Lower lobe of right lung (tissue), 2 donors: ENCODE measurements around the gene HDHD5. TPM values are rescaled to one million over a fixed set of nuclear protein-coding genes. Genes with fewer than 3 reads are reported as not detected.

ENCODE experiments used
- ATAC-seq, 2 donors: fragments of 200-7000 bp; cut with Tn5 transposase; one replicate each; pipeline ENCODE4 v1.9.1; 2020 to 2022; ENCODE audit warnings: mild to moderate bottlenecking in 2 of 2, moderate library complexity in 2 of 2
- DNase-seq: peaks from one replicate; pipeline ENCODE4 v3.0.0-alpha.2; 2020
- H3K27ac ChIP-seq: fragments of 200-600 bp; one replicate; pipeline ENCODE4 v1.8.0; 2022
- H3K27me3 ChIP-seq: fragments of 200-600 bp; one replicate; pipeline ENCODE4 v1.8.0; 2022; ENCODE audit warnings: low read depth
- H3K36me3 ChIP-seq: fragments of 200-600 bp; one replicate; pipeline ENCODE4 v1.8.0; 2022; ENCODE audit warnings: mild to moderate bottlenecking
- H3K4me1 ChIP-seq: fragments of 200-600 bp; one replicate; pipeline ENCODE4 v1.8.0; 2022
- H3K4me3 ChIP-seq: fragments of 200-600 bp; one replicate; pipeline ENCODE4 v1.8.0; 2022; ENCODE audit warnings: mild to moderate bottlenecking
- H3K9me3 ChIP-seq: fragments of 200-600 bp; one replicate; pipeline ENCODE4 v1.8.0; 2022
- intact Hi-C: fragments of 100-400 bp; cut with DNase I; formaldehyde crosslinking; loops from one replicate; pipeline ENCODE4 v1.11.0; 2022
- total RNA-seq: library from RNA; stranded (reverse); fragmentation: NEBNext Ultra II Directional; extraction: Animal tissue kit (Norgen Biotek cat#: 25700); gene quantifications from one replicate; pipeline ENCODE4 v1.2.1, GENCODE V29; 2021
- TF ChIP-seq, protein P1 (sequence below): fragments of 200-600 bp; IDR thresholded peaks from one replicate; pipeline ENCODE4 v1.8.0; 2022; ENCODE audit warnings: antibody characterized with exemption, mild to moderate bottlenecking
- donor health status: DM: no; HTN: yes; CAD: no; lungs with severe emphysema.

The HDHD5 gene
- total RNA-seq, 1 donor from 2014 or later, result 26.2 TPM

DNA sequence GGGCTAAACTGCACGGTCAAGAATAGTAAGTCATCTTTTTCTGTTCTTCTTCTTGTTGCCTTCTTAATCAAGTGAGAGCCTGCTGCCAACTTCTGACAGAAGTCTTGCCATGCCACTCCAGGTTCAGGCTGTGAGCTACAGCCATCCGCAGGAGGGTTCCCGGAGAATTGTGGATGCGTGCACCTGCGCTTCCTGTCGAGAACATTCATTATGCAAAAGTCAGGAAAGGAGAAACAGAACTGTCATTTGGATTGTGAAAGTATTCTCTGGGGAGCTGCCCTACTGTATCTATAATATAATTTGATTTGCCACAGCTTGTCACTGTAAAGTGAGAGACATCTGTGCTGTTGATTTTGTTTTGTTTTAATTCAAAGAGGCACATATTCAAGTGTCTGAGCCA, 62.0 kb downstream of the HDHD5 start:
- no peaks in the 10 kb centered on the region for H3K9me3 ChIP-seq
- no peak overlapping the region for H3K4me3 ChIP-seq
- DNase-seq (no peak), ATAC-seq (no peak)
- no peaks in the 10 kb centered on the region for H3K27me3 ChIP-seq
- peaks cover 60% of the 10 kb centered on the region for H3K36me3 ChIP-seq
- H3K27ac ChIP-seq, result no peak overlapping the region
- peaks cover 52% of the 10 kb centered on the region for H3K4me1 ChIP-seq
- TF ChIP-seq, protein P1, sequence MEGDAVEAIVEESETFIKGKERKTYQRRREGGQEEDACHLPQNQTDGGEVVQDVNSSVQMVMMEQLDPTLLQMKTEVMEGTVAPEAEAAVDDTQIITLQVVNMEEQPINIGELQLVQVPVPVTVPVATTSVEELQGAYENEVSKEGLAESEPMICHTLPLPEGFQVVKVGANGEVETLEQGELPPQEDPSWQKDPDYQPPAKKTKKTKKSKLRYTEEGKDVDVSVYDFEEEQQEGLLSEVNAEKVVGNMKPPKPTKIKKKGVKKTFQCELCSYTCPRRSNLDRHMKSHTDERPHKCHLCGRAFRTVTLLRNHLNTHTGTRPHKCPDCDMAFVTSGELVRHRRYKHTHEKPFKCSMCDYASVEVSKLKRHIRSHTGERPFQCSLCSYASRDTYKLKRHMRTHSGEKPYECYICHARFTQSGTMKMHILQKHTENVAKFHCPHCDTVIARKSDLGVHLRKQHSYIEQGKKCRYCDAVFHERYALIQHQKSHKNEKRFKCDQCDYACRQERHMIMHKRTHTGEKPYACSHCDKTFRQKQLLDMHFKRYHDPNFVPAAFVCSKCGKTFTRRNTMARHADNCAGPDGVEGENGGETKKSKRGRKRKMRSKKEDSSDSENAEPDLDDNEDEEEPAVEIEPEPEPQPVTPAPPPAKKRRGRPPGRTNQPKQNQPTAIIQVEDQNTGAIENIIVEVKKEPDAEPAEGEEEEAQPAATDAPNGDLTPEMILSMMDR, result no peak
- intact Hi-C loops, result no loop called here

DNA sequence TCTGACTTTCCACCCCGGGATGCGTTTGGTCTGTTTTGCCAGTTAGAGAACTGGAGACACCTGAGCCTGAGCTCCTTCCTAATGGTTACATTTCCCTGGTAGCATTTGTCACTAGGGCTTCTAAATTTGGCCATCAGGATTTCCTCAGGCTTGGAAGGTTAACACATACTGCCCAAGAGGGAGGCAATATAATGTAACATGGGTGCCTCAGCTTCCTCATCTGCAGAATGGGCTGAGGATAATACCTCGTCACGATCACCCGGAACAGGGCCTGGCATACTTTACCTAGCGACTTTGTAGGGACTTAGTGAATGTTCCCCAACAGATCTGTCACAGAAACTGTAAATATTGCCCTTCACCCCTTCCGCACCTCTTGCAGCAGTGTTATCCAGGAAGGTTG, 63.0 kb downstream of the HDHD5 start:
- Histone ChIP-seq H3K4me1 (peaks cover 42% of the 10 kb centered on the region), H3K36me3 (peaks cover 50% of the 10 kb centered on the region), H3K27ac (no peak overlapping the region), H3K4me3 (no peak overlapping the region), H3K27me3 (no peaks in the 10 kb centered on the region), H3K9me3 (no peaks in the 10 kb centered on the region)
- DNase-seq, result no peak
- TF ChIP-seq, protein P1, result no peak
- intact Hi-C loops, result no loop called here
- ATAC-seq, result no peak

DNA sequence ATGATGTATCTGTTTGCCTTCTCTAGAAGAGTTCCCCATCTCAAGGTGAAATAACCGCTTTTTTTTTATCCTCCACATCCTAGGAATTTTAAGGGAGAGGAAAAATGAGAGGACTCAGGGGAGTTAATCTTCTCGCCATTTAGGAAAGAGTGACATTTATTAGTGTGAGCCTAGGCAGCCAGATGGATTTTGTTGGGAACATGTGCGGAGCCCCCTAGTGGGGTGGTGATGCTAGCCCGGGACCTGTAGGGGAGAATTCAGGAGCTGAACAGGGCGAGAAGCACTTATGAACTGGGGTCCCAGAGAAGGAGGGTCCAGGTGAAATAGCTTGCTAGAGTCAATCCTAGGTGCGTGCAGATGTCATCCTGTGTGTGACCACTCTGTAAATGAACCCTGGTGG, 63.5 kb downstream of the HDHD5 start:
- Histone ChIP-seq H3K9me3 (no peaks in the 10 kb centered on the region), H3K27ac (no peak overlapping the region), H3K36me3 (peaks cover 45% of the 10 kb centered on the region), H3K27me3 (no peaks in the 10 kb centered on the region), H3K4me3 (no peak overlapping the region), H3K4me1 (peaks cover 36% of the 10 kb centered on the region)
- DNase-seq, result no peak
- no peak for ATAC-seq
- TF ChIP-seq, protein P1, result no peak
- intact Hi-C loops, result no loop called here

DNA sequence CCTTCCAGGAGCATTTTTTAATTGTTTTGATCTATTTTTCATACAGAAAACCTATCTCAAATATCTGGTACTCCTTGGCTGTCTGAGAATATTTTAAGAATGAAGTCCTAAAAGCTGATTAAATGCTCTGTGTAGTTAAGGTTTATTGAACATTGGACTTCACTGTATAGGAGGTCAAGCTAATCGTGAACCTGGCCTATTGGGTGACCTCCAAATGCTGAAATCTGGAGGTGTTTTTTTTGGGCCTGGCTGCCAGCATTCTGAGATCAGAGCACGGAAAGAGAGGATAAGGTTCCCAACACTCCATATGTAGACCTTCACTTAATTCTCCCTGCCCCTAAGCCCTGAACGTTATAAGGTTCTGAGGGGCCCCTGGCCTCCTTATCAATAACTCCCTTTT, 66.0 kb downstream of the HDHD5 start:
- ATAC-seq (no peak), DNase-seq (no peak)
- Histone ChIP-seq H3K27ac (no peak overlapping the region), H3K4me1 (peaks cover 20% of the 10 kb centered on the region), H3K27me3 (no peaks in the 10 kb centered on the region), H3K9me3 (no peaks in the 10 kb centered on the region), H3K36me3 (peaks cover 20% of the 10 kb centered on the region), H3K4me3 (no peak overlapping the region)
- TF ChIP-seq, protein P1, result no peak
- intact Hi-C loops, result no loop called here

DNA sequence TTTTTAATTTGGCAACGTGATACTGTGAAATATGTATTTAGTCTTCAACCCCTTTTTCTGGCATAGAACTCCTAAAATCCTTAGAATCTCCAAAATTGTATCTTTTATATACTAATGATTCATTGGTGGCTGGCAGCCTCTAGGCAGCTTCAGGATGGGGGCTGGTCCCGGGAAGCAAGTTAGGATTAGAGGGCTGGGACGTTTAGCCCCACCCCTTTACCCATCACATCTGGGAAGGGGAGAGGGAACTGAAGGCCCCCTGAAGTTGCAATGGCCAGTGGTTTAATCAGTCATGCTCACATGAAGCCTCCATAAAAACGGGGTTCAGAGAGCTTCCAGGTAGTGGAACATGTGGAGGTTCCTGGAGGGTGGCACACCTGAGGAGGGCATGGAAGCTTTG, 67.2 kb downstream of the HDHD5 start:
- Histone ChIP-seq H3K9me3 (no peaks in the 10 kb centered on the region), H3K4me3 (no peak overlapping the region), H3K36me3 (peaks cover 8% of the 10 kb centered on the region), H3K4me1 (peaks cover 20% of the 10 kb centered on the region), H3K27ac (no peak overlapping the region), H3K27me3 (no peaks in the 10 kb centered on the region)
- ATAC-seq (no peak), DNase-seq (no peak)
- TF ChIP-seq, protein P1, result no peak
- intact Hi-C loops, result no loop called here

DNA sequence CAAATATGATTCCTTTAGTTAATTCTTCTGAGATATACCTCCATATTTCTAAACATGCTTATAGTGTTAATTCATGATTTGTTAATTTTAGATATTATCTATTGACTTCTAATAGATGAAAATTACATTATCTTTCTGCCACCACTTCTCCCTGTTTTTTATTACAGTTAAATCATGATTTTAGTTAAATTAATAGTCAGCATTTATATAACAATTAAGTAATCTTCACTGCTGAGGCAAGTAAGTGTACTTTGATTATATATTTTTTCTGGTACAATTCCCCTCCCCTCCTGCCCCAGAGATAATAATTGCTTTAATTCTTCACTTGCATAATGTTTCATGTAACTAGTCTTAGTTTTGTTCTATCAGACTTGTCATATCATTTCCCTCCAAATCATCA, 68.5 kb downstream of the HDHD5 start:
- Histone ChIP-seq H3K4me1 (peaks cover 26% of the 10 kb centered on the region), H3K27me3 (no peaks in the 10 kb centered on the region), H3K36me3 (peaks cover 7% of the 10 kb centered on the region), H3K9me3 (no peaks in the 10 kb centered on the region), H3K4me3 (no peak overlapping the region), H3K27ac (no peak overlapping the region)
- DNase-seq (no peak), ATAC-seq (no peak)
- intact Hi-C loops, result no loop called here
- TF ChIP-seq, protein P1, result no peak
